Liver (tissue), 3 donors: Measurements from ENCODE around the gene DOK6.

ENCODE experiments used
- ATF3 ChIP-seq: IDR thresholded peaks from 2 replicates; pipeline ENCODE4 v1.6.1; 2016; ENCODE audit warnings: antibody characterized with exemption
- CTCF ChIP-seq: fragments of 150-350 bp; IDR thresholded peaks from 2 replicates; pipeline ENCODE4 v1.5.1; 2017; ENCODE audit warnings: improper control_type of control experiment, low read depth, low read length; ENCODE audit not compliant: missing input control
- EGR1 ChIP-seq, 2 donors: IDR thresholded peaks; 2 replicates each; pipeline ENCODE4 v1.6.1; 2016 to 2018; ENCODE audit warnings: antibody characterized with exemption in 2 of 2, low read depth in 2 of 2
- FOXA1 ChIP-seq: IDR thresholded peaks from 2 replicates; pipeline ENCODE4 v1.6.1; 2016; ENCODE audit warnings: antibody characterized with exemption
- FOXA2 ChIP-seq: IDR thresholded peaks from 2 replicates; pipeline ENCODE4 v1.6.1; 2016; ENCODE audit warnings: antibody characterized with exemption
- GABPA ChIP-seq, 2 donors: IDR thresholded peaks in 1 of 2; conservative IDR thresholded peaks in 1 of 2; 2 replicates each; pipeline ENCODE4 v1.6.1; 2016; ENCODE audit warnings: antibody characterized with exemption in 2 of 2, mild to moderate bottlenecking in 1 of 2, moderate library complexity in 1 of 2
- HNF4G ChIP-seq: IDR thresholded peaks from 2 replicates; pipeline ENCODE4 v1.6.1; 2016; ENCODE audit warnings: antibody characterized with exemption
- JUND ChIP-seq, 2 donors: IDR thresholded peaks; 2 replicates each; pipeline ENCODE4 v1.6.1; 2016; ENCODE audit warnings: antibody characterized with exemption in 2 of 2
- MAX ChIP-seq: IDR thresholded peaks from 2 replicates; pipeline ENCODE4 v1.6.1; 2016; ENCODE audit warnings: antibody characterized with exemption
- RAD21 ChIP-seq, 2 donors: IDR thresholded peaks; 2 replicates each; pipeline ENCODE4 v1.6.1; 2016; ENCODE audit warnings: antibody characterized with exemption in 2 of 2, mild to moderate bottlenecking in 2 of 2
- SP1 ChIP-seq: IDR thresholded peaks from 2 replicates; pipeline ENCODE4 v1.6.1; 2018; ENCODE audit warnings: antibody characterized with exemption, mild to moderate bottlenecking
- TAF1 ChIP-seq: conservative IDR thresholded peaks from 2 replicates; pipeline ENCODE4 v1.6.1; 2016; ENCODE audit warnings: antibody characterized with exemption, mild to moderate bottlenecking
- YY1 ChIP-seq: IDR thresholded peaks from 2 replicates; pipeline ENCODE4 v1.6.1; 2016; ENCODE audit warnings: antibody characterized with exemption, mild to moderate bottlenecking
- donor health status: healthy.
- donor health status: healthy.

GRCh38 chr18:69853051-69853450, 452.4 kb downstream of the DOK6 start:
- TF ChIP-seq GABPA (IDR thresholded peaks at IDR 0.05 in 1 of 2, conservative IDR thresholded peaks at IDR 0.05 in 1 of 2): no peak
- no peak for TF ChIP-seq CTCF
- TF ChIP-seq FOXA2: no peak
- no peak for TF ChIP-seq TAF1
- TF ChIP-seq ATF3: no peak
- no peak for TF ChIP-seq EGR1 (IDR thresholded peaks at IDR 0.05; ENCODE audit: low read depth in 2 of 2)
- no peak for TF ChIP-seq FOXA1
- TF ChIP-seq JUND (IDR thresholded peaks at IDR 0.05): no peak
- TF ChIP-seq RAD21 (IDR thresholded peaks at IDR 0.05): no peak
- no peak for TF ChIP-seq YY1
- TF ChIP-seq SP1: no peak
- TF ChIP-seq MAX: no peak
- TF ChIP-seq HNF4G: no peak
